HG02973 (cell line): Measurements from ENCODE around the gene TTLL13.
"Not testable (repeated sequence)": the region's sequence is repeated elsewhere in the genome, so short reads cannot be mapped to it uniquely, and the experiment has no call there.

ENCODE experiments used
- ATAC-seq: cut with Tn5 transposase; IDR thresholded peaks from one replicate; pipeline ENCODE4 v1.9.1; 2021; ENCODE audit warnings: moderate library complexity; ENCODE audit not compliant: unreplicated experiment

Gene TTLL13

GRCh38 chr15:90233387-90234095, 15.8 kb upstream of the TTLL13 start, which contains the start of gene CIB1:
TSS of gene CIB1 (minus strand) at chr15:90233941. CDS start at chr15:90233885, 56 bp downstream.
- peak; percentile 88 for ATAC-seq

- ATAC-seq: peak; percentile 61
These were observed 15.0 kb upstream of the TTLL13 start, which contains the start of gene GDPGP1 for GRCh38 chr15:90234096-90234988. TSS of gene GDPGP1 (plus strand) at chr15:90234209. CDS start at chr15:90240909, 6,700 bp downstream.

GRCh38 chr15:90239371-90239770, 10.0 kb upstream of the TTLL13 start:
- no peak for ATAC-seq

GRCh38 chr15:90240856-90241255, 8.5 kb upstream of the TTLL13 start:
- ATAC-seq: no peak

- ATAC-seq: no peak
These were observed 7.8 kb upstream of the TTLL13 start for GRCh38 chr15:90241343-90242192.

GRCh38 chr15:90243943-90244639, 5.3 kb upstream of the TTLL13 start:
- ATAC-seq: no peak

- ATAC-seq: no peak
These were observed 560 bp upstream of the TTLL13 start for GRCh38 chr15:90248789-90249202.

- ATAC-seq: no peak
These were observed 8.4 kb downstream of the TTLL13 start for GRCh38 chr15:90257776-90258175.

GRCh38 chr15:90259524-90259923, 10.2 kb downstream of the TTLL13 start:
- ATAC-seq: peak; percentile 78

- not testable (repeated sequence) for ATAC-seq
These were observed 11.4 kb downstream of the TTLL13 start for GRCh38 chr15:90260731-90261130.

GRCh38 chr15:90261811-90262210, 12.5 kb downstream of the TTLL13 start:
- no peak for ATAC-seq

- no peak for ATAC-seq
These were observed 13.1 kb downstream of the TTLL13 start for GRCh38 chr15:90262426-90262825.

- ATAC-seq: no peak
These were observed 15.3 kb downstream of the TTLL13 start for GRCh38 chr15:90264671-90265070.

GRCh38 chr15:90265271-90266060, 16.1 kb downstream of the TTLL13 start, which contains the start of gene NGRN:
TSS of gene NGRN (plus strand) at chr15:90265672. CDS start at chr15:90265713, 41 bp downstream.
- peak; percentile 85 for ATAC-seq

GRCh38 chr15:90266061-90266431, 16.7 kb downstream of the TTLL13 start:
- ATAC-seq: peak; percentile 33

- ATAC-seq: no peak
These were observed 17.1 kb downstream of the TTLL13 start for GRCh38 chr15:90266485-90266884.

- no peak for ATAC-seq
These were observed 19.1 kb downstream of the TTLL13 start for GRCh38 chr15:90268415-90268814.

- ATAC-seq: no peak
These were observed 21.3 kb downstream of the TTLL13 start for GRCh38 chr15:90270502-90271150.
